ENCODE results near the gene ZNF280A.
"Not testable (repeated sequence)": the region's sequence is repeated elsewhere in the genome, so short reads cannot be mapped to it uniquely, and the experiment has no call there.

The ZNF280A gene

GRCh38 chr22:22509912-22510311, 10.2 kb downstream of the ZNF280A start:
- DNase-seq, result not testable (repeated sequence)

- peak; percentile 87 for DNase-seq
Measured at GRCh38 chr22:22508274-22509176, 11.5 kb downstream of the ZNF280A start, which contains the start of gene ZNF280B. Gene ZNF280B (minus strand): TSS chr22:22508742. CDS start chr22:22489398, 19,344 bp downstream.

GRCh38 chr22:22507743-22508273, 12.3 kb downstream of the ZNF280A start:
- no peak for DNase-seq

GRCh38 chr22:22506736-22507135, 13.3 kb downstream of the ZNF280A start:
- DNase-seq, result no peak

GRCh38 chr22:22498267-22498666, 21.8 kb downstream of the ZNF280A start:
- DNase-seq, result no peak

- DNase-seq, result not testable (repeated sequence)
Measured at GRCh38 chr22:22491589-22491988, 28.5 kb downstream of the ZNF280A start.

- DNase-seq, result no peak
Measured at GRCh38 chr22:22488736-22489135, 31.3 kb downstream of the ZNF280A start.

- peak; percentile 75 for DNase-seq
Measured at GRCh38 chr22:22487869-22488597, 32.0 kb downstream of the ZNF280A start.

GRCh38 chr22:22487059-22487458, 33.0 kb downstream of the ZNF280A start:
- no peak for DNase-seq

- no peak for DNase-seq
Measured at GRCh38 chr22:22486132-22486899, 33.8 kb downstream of the ZNF280A start.

- no peak for DNase-seq
Measured at GRCh38 chr22:22485524-22485923, 34.5 kb downstream of the ZNF280A start.

- no peak for DNase-seq
Measured at GRCh38 chr22:22484023-22484422, 36.0 kb downstream of the ZNF280A start.

GRCh38 chr22:22480940-22481339, 39.1 kb downstream of the ZNF280A start:
- DNase-seq, result no peak

GRCh38 chr22:22479999-22480532, 40.0 kb downstream of the ZNF280A start:
- DNase-seq, result no peak

GRCh38 chr22:22479116-22479515, 41.0 kb downstream of the ZNF280A start:
- no peak for DNase-seq

- DNase-seq, result no peak
Measured at GRCh38 chr22:22478470-22478869, 41.6 kb downstream of the ZNF280A start.

- no peak for DNase-seq
Measured at GRCh38 chr22:22474733-22475132, 45.3 kb downstream of the ZNF280A start.

GRCh38 chr22:22471104-22471503, 49.0 kb downstream of the ZNF280A start:
- not testable (repeated sequence) for DNase-seq

- DNase-seq, result no peak
Measured at GRCh38 chr22:22469527-22469926, 50.5 kb downstream of the ZNF280A start.

- not testable (repeated sequence) for DNase-seq
Measured at GRCh38 chr22:22468794-22469469, 51.1 kb downstream of the ZNF280A start.

- no peak for DNase-seq
Measured at GRCh38 chr22:22467112-22467511, 53.0 kb downstream of the ZNF280A start.

GRCh38 chr22:22465782-22466181, 54.3 kb downstream of the ZNF280A start:
- no peak for DNase-seq
